Raji (cell line): ENCODE results near the gene KRT8.

Source experiments
- POLR2A ChIP-seq: IDR thresholded peaks from 2 replicates; pipeline ENCODE4 v1.6.1; 2011; ENCODE audit warnings: low read depth, low read length, control low read depth; ENCODE audit not compliant: insufficient read depth

Gene KRT8

GRCh38 chr12:52857500-52857899, 47.4 kb downstream of the KRT8 start:
- no peak for TF ChIP-seq POLR2A

- TF ChIP-seq POLR2A: no peak
Measured at GRCh38 chr12:52856787-52857186, 48.1 kb downstream of the KRT8 start.

GRCh38 chr12:52851787-52852186, 53.1 kb downstream of the KRT8 start:
- no peak for TF ChIP-seq POLR2A

- no peak for TF ChIP-seq POLR2A
Measured at GRCh38 chr12:52850681-52851080, 54.2 kb downstream of the KRT8 start.

GRCh38 chr12:52849511-52849910, 55.4 kb downstream of the KRT8 start:
- TF ChIP-seq POLR2A: no peak

DNA sequence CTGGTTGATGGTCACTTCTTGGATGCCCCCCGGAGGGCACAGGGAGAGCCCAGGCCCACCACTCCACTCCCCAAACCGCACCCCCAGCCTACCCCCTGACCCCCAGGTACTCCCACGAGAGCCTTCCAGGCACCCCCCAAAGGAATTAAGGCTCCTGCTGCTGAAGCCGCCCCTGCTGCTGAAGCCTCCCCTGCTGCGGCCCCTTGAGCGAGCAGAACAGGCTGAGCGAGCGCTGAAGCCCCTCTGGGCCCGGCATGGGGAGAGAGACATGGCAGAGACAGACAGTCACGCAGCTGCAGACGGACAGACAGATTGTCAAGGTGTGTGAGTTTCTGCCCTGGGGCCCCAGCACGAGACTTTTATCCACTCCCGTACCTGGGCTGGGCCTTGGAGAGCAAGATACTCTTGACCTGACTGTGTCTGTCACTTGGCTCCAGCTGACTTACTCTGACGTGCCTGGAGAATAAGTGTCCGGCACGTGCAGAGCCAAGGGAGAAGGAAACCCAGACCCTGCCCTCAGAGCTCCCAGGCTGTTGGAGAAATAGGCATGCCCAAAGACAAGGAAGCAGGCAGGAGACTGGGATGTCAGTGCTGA, 56.1 kb downstream of the KRT8 start, which contains the start of gene KRT78:
TSS of gene KRT78 (minus strand) at position 334 of the 595 bp plus-strand sequence. CDS start at position 270, 64 bp downstream.
- no peak for TF ChIP-seq POLR2A

DNA sequence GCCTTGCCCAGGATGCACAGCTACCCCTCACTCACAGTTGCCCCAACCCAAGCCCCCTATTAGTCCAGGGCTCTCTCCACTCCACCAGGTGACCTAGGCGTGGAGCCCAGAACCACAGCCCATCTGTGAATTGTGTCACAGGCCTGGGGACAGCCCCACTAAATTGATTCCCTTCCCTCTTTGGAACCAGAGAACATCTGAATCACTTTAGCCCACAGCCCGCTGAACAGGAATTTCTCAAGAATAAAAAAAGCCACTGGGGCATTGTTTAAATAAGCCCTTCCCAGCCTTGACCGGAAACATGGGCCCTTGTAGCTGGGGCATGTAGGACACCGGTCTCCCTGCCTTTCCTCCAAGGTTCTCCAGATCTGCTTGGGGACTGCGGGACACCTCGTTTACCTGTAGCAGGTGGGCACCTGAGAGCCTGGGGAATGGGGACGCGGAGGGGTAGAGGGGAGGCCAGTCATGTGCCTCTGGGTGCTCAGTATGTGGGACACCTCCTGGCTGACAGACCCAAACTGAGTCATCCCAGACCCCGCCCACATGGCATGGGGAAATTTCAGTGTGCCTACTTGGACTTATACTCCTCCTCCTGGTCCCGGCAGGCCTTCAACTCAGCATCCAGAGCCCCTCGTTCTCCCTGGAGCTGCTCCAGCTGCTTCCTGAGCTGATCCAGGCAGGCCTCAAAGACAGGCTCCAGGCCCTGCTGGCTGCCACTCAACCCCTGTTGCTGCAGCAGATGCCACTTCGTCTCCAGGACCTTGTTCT, 57.4 kb downstream of the KRT8 start:
- TF ChIP-seq POLR2A: no peak
